SHP77 treated with DMSO at 0.1 percent for 48 hours (cell line): ENCODE results near the gene CHPT1.
"Not testable (repeated sequence)": the region's sequence is repeated elsewhere in the genome, so short reads cannot be mapped to it uniquely, and the experiment has no call there.

Experiments
- DNase-seq: peaks from one replicate; lab custom pipeline; 2025; lab: John Stamatoyannopoulos, UW

CHPT1 gene

DNA sequence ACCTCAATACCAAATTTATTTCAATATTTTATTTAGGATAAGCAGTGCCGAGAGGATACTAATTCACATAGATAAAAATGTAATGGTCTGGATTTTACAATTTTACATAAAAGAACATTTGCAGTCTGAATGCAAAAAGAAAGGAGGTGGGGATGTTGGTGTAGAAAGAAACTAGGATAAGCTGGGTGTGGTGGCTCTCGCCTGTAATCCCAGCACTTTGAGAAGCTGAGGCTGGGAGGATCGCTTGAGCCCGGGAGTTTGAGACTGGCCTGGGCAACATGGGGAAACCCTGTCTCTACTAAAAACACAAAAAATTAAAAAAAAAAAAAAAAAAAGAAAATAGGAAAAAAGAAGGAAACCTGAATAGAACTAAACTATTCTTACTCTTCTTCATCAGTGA, 25.0 kb downstream of the CHPT1 start:
- DNase-seq, result no peak

- no peak for DNase-seq
These were observed 29.7 kb downstream of the CHPT1 start for GRCh38 chr12:101727098-101727497.

- DNase-seq, result no peak
These were observed 32.4 kb downstream of the CHPT1 start for GRCh38 chr12:101729842-101730241.

GRCh38 chr12:101732318-101732717, 34.9 kb downstream of the CHPT1 start:
- DNase-seq, result no peak

GRCh38 chr12:101733166-101733565, 35.7 kb downstream of the CHPT1 start:
- no peak for DNase-seq

DNA sequence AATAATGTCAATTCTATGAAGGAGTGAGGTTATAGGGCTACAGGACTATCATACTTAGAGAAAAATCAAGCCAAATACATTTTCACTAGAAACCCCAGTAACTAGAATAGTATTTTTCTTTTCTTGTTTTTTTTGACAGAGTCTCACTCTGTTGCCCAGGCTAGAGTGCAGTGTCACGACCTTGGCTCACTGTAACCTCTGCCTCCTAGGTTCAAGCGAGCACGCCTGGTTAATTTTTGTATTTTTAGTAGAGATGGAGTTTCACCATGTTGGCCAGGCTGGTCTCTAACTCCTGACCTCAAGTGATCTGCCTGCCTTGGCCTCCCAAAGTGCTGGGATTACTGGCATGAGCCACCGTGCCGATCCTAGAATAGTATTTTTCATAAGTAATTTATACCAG, 37.0 kb downstream of the CHPT1 start:
- not testable (repeated sequence) for DNase-seq

DNA sequence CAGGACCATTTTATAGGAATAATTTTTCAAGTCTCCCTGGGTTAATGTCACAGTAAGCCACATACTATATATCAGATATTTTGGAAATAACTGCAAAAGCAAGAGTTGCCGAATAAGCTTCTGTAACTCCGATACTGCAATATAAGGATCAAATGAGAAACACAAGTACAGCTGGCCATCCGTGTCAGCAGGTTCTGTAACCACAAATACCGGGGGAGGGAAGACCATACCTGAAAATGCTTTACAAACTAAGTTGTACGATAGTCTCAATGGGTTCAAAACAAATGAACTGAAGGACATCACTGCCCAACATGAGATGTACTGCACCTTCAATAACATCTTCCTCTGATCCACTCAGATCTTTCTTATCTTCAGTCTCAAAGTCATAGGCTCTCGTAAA, 40.0 kb downstream of the CHPT1 start:
- DNase-seq, result no peak

- DNase-seq, result no peak
These were observed 41.7 kb downstream of the CHPT1 start, which contains the start of gene SYCP3 for GRCh38 chr12:101738920-101739665. SYCP3 (minus strand) TSS chr12:101739462; CDS start chr12:101737935, 1,527 bp downstream.

GRCh38 chr12:101740566-101740965, 43.1 kb downstream of the CHPT1 start:
- no peak for DNase-seq

DNA sequence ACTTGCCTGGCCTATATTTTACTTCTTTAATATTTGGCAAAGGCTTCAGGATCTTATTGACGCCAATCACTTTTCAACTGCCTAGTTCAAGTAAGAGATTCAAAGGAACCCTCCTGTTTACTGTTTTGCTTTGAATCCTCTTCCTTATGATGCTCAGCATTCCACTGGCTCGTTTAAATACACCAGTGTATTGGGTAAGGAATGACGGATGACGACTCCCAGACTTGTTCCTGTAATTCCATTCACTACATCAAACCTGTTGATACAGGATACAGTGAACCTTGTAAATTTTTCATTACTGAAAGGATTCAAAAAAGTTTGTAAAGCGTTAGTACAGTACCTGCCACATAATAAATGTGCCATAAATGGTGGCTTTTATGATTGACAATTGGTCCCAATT, 43.5 kb downstream of the CHPT1 start:
- DNase-seq, result no peak

GRCh38 chr12:101743242-101743641, 45.8 kb downstream of the CHPT1 start:
- DNase-seq, result no peak

GRCh38 chr12:101743724-101744472, 46.5 kb downstream of the CHPT1 start:
- DNase-seq, result no peak

DNA sequence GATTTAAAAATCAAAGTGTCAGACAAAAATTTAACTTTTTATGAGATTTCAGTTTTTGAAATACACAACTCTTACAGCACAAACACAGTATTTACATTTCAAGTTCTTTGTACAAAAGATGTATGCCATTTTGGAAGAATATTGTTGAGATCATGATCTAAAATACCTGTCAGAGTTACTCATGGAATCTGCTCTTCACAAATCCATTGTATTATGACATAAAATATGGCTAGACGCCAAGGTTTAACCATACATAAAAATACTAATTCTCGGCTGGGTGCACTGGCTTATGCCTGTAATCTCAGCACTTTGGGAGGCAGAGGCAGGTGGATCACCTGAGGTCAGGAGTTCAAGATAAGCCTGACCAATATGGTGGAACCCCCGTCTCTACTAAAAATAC, 48.0 kb downstream of the CHPT1 start:
- DNase-seq, result no peak

GRCh38 chr12:101746196-101746595, 48.8 kb downstream of the CHPT1 start:
- DNase-seq, result no peak

DNA sequence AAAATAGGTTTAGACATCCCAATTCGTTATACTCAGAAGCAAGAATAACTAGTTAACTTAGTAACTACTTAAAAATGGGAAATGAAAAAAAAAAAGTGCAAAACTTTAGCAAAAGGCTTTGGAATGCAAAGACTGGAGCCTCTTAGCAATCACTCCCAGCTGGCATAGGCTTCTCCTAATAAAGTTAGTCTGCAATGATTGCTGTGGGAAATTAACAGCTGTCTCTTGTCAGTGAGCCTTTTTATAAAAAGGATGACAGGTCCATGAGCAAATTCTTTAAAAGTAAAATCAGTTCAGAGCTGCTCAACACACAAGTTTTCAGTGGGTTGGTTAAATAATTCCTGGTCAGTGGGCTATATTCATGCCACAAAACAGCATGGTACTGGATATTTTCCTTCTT, 49.2 kb downstream of the CHPT1 start:
- DNase-seq, result no peak

DNA sequence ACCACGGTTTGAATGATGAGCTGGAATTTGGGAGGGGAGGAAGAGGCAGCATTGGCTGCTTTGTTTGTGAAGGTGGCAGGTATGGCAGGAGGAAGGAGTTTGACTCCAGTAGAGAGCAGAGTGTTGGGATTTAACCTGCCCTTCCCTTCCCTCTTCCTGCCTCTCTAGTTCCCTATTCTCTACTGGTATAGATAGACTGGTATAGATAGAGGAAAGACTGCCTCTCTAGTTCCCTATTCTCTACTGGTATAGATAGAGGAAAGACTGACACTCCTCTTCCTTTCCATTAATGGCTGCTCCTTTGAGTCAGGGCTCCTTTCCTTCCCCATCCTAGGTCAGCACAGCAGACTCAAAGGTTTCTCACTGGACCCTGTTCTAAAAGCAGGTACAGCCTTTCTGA, 50.3 kb downstream of the CHPT1 start:
- no peak for DNase-seq

DNA sequence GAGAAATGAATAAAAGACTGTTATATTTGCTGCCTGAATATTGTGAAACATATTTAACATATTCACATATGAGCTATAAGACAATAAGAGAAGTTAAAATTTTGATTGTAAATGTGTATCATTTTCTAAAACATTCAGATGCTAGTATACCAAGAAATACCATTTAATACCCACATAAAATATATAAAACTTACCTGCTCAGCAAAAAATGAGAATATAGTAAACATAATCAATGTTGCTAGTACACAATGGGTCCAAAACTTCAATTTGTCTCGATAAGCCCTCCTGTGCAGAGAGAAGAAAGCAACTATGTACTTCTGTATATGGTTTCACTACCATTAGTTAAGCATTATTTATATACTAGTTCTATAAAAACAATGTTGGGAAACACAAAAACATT, 51.5 kb downstream of the CHPT1 start:
- no peak for DNase-seq

DNA sequence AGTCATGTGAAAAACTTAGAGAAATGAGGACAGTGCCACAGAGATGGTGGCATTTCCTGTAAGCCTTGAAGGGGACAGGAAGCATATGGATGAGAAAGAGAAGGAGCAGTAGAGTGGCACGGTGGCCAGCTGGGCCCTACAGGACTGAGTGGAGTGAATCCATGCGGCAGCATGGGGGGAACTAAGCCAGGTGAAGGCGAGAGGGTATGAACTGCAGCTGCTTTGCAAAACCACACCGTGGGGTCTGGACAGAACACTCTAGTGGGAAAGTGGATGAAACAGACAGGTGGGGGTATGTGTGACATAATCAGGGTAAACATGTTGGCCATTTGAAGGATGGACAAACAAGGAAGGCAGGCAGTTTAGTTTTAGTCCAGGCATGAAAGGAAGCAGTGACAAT, 52.2 kb downstream of the CHPT1 start:
- DNase-seq, result no peak

GRCh38 chr12:101750152-101750551, 52.7 kb downstream of the CHPT1 start:
- no peak for DNase-seq

- no peak for DNase-seq
These were observed 62.1 kb downstream of the CHPT1 start for GRCh38 chr12:101759396-101760047.

GRCh38 chr12:101761350-101761749, 63.9 kb downstream of the CHPT1 start:
- DNase-seq, result no peak

GRCh38 chr12:101761781-101762180, 64.3 kb downstream of the CHPT1 start:
- no peak for DNase-seq
